Spinal cord (tissue), 10 donors: ENCODE results near the gene DEPDC1. TPM values are rescaled to one million over a fixed set of nuclear protein-coding genes. Genes with fewer than 3 reads are reported as not detected.

Source experiments
- DNase-seq, 6 donors: peaks; one replicate each; pipeline versions ENCODE4 v3.0.0 to v3.0.0-alpha.2; 2013 to 2015; ENCODE audit warnings: low spot score in 6 of 6, low read depth in 4 of 6
- H3K27ac ChIP-seq: one replicate; pipeline ENCODE4 v1.5.1; 2013; ENCODE audit warnings: low read depth, low read length, control low read depth
- H3K27me3 ChIP-seq: one replicate; pipeline ENCODE4 v1.6.1; 2013; ENCODE audit warnings: low read length; ENCODE audit not compliant: control insufficient read depth, insufficient read depth
- H3K36me3 ChIP-seq: one replicate; pipeline ENCODE4 v1.6.1; 2013; ENCODE audit warnings: low read length; ENCODE audit not compliant: control insufficient read depth, insufficient read depth
- H3K4me1 ChIP-seq: one replicate; pipeline ENCODE4 v1.6.1; 2013; ENCODE audit warnings: low read length; ENCODE audit not compliant: control insufficient read depth, insufficient read depth
- H3K4me3 ChIP-seq: one replicate; pipeline ENCODE4 v1.5.1; 2013; ENCODE audit warnings: low read depth, low read length, control low read depth
- H3K9me3 ChIP-seq: one replicate; pipeline ENCODE4 v1.6.1; 2013; ENCODE audit warnings: low read length; ENCODE audit not compliant: control insufficient read depth, insufficient read depth
- WGBS: methylation state at CpG from one replicate; pipeline ENCODE4 v1.1.5; 2013; ENCODE audit warnings: missing lambda C conversion rate; ENCODE audit not compliant: insufficient coverage; 5-methylcytosine and 5-hydroxymethylcytosine counted together
- polyA plus RNA-seq, 2 donors: library from polyadenylated mRNA; unstranded; fragments of 120-200 nt; gene quantifications; one replicate each; pipeline ENCODE4 v1.2.1, GENCODE V29; 2013; ENCODE audit not compliant: insufficient read length in 2 of 2
- small RNA-seq: library from RNA; depleted of rRNA; stranded (forward); fragments of <200 nt; gene quantifications from one replicate; pipeline ENCODE3, GENCODE V24; 2014; ENCODE audit warnings: low replicate concordance
- total RNA-seq, 2 donors: library from RNA; depleted of rRNA in 1 of 2; stranded (reverse); fragments of 120-200 nt in 1 of 2; fragments of >200 nt in 1 of 2; gene quantifications; one replicate each; pipeline versions ENCODE4 v1.2.3 to v1.2.4, GENCODE V29; 2013 to 2014
- donor health status: healthy.

DEPDC1 gene
- total and polyA plus RNA-seq, 4 donors: 3.6 to 8.0 (median 4.8) TPM

DNA sequence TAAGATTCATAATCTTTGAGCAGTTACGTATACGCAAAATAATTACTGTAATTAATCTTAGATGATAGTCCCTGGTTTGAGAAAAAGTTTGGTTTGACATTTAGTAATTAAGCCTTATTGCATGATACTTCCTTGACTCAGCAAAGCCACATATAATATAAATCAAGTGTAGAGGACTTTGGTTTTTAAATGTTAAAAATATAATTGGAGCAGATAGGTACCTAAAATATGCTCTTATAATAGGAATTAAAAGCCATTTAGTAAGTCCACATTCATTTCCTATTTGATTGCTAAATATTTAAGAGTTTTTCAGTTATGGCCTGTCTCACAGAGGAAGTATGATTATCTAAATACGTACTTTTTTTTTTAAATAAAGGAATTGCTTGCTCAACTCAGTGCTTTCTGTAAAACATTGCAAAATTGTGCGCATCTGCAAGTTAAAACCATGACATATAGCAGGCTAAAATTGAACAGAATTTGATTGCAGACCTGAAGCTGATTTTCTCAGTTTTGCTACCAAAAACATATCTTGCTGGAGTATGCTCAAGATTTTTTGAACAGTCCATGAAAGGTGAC, 67.6 kb downstream of the DEPDC1 start:
- DNase-seq: no peak
- H3K27me3 ChIP-seq: no peaks in the 10 kb centered on the region
- no peaks in the 10 kb centered on the region for H3K36me3 ChIP-seq
- no peaks in the 10 kb centered on the region for H3K4me1 ChIP-seq
- H3K4me3 ChIP-seq: no peak overlapping the region
- WGBS: no CpG with 5 or more reads among the region's 4 CpGs
- H3K9me3 ChIP-seq: no peaks in the 10 kb centered on the region
- no peak overlapping the region for H3K27ac ChIP-seq

DNA sequence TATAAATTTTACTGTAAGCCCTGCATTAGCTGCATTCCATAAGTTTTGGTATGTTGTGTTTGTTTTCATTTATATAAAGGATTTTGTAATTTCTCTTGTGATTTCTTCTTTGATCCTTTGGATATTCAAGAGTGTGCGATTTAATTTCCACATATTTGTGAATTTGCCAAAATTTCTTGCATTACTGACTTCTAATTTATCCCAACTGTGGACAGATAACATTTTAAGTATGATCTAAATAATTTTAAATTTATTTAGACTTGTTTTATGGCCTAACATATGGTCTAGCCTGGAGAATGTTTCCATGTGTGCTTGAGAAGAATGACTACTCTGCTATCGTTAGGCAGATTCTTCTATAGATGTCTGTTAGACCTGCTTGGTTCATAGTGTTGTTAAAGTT, 70.3 kb downstream of the DEPDC1 start:
- no peaks in the 10 kb centered on the region for H3K9me3 ChIP-seq
- no peak for DNase-seq
- H3K4me1 ChIP-seq: no peaks in the 10 kb centered on the region
- H3K27me3 ChIP-seq: no peaks in the 10 kb centered on the region
- no peak overlapping the region for H3K4me3 ChIP-seq
- 100% methylated on average over 1 of the region's 2 CpGs for WGBS
- no peaks in the 10 kb centered on the region for H3K36me3 ChIP-seq
- no peak overlapping the region for H3K27ac ChIP-seq

Small RNA genes lying within 50 kb of the gene (small RNA-seq; reads per million reads assigned to genes)
- not detected for gene TXNP2

Other genes starting within 250 kb of the DEPDC1 start
- 1 to 10 TPM; 4.0 TPM for gene RPE65, start 47.1 kb downstream of the DEPDC1 start, total RNA-seq
- gene RPE65, start 47.1 kb downstream of the DEPDC1 start, polyA plus RNA-seq: 1 to 10 TPM; 3.7 TPM